H9 (cell line): ENCODE measurements around the gene MTSS2. TPM values are rescaled to one million over a fixed set of nuclear protein-coding genes. Genes with fewer than 3 reads are reported as not detected.

Source experiments
- DNase-seq: peaks from one replicate; pipeline ENCODE4 v3.0.0-alpha.2; 2017
- H2AFZ ChIP-seq: one replicate; pipeline ENCODE4 v1.6.1; 2013; ENCODE audit warnings: mild to moderate bottlenecking, low read length, control low read depth, moderate library complexity
- H2AK5ac ChIP-seq: 2 replicates; pipeline ENCODE4 v1.6.1; 2013; ENCODE audit warnings: low read length, control low read depth, mixed read lengths; ENCODE audit not compliant: insufficient read length
- H2BK120ac ChIP-seq: one replicate; pipeline ENCODE4 v1.6.1; 2013; ENCODE audit warnings: low read depth, mild to moderate bottlenecking, low read length, control low read depth, inconsistent platforms; ENCODE audit not compliant: poor library complexity, severe bottlenecking
- H2BK12ac ChIP-seq: 2 replicates; pipeline ENCODE4 v1.6.1; 2013; ENCODE audit warnings: low read length, control low read depth, mixed read lengths, low read depth; ENCODE audit not compliant: insufficient read length
- H2BK15ac ChIP-seq: 2 replicates; pipeline ENCODE4 v1.6.1; 2013; ENCODE audit warnings: low read depth, low read length, control low read depth
- H2BK20ac ChIP-seq: one replicate; pipeline ENCODE4 v1.6.1; 2013; ENCODE audit warnings: low read depth, mild to moderate bottlenecking, low read length, control low read depth, inconsistent platforms; ENCODE audit not compliant: poor library complexity, severe bottlenecking
- H2BK5ac ChIP-seq: 2 replicates; pipeline ENCODE4 v1.6.1; 2013; ENCODE audit warnings: low read length, control low read depth, mixed read lengths; ENCODE audit not compliant: insufficient read length
- H3K14ac ChIP-seq: 2 replicates; pipeline ENCODE4 v1.6.1; 2013; ENCODE audit warnings: low read length, control low read depth; ENCODE audit not compliant: insufficient read depth
- H3K18ac ChIP-seq: 2 replicates; pipeline ENCODE4 v1.6.1; 2013; ENCODE audit warnings: low read depth, mild to moderate bottlenecking, mixed read lengths, low read length, control low read depth; ENCODE audit not compliant: insufficient read length
- H3K23ac ChIP-seq: 2 replicates; pipeline ENCODE4 v1.6.1; 2013; ENCODE audit warnings: low read length, control low read depth, mixed read lengths, low read depth; ENCODE audit not compliant: insufficient read length
- H3K23me2 ChIP-seq: 2 replicates; pipeline ENCODE4 v1.6.1; 2013; ENCODE audit warnings: low read depth, mild to moderate bottlenecking, mixed read lengths, low read length, control low read depth; ENCODE audit not compliant: insufficient read length, poor library complexity, severe bottlenecking
- H3K27ac ChIP-seq: 2 replicates; pipeline ENCODE4 v1.5.1; 2013; ENCODE audit warnings: low read length, control low read depth, mixed read lengths, low read depth; ENCODE audit not compliant: insufficient read length
- H3K27me3 ChIP-seq: 2 replicates; pipeline ENCODE4 v1.6.1; 2013; ENCODE audit warnings: low read length, control low read depth, inconsistent platforms; ENCODE audit not compliant: insufficient read depth
- H3K4ac ChIP-seq: 2 replicates; pipeline ENCODE4 v1.6.1; 2013; ENCODE audit warnings: low read depth, mild to moderate bottlenecking, control low read depth, inconsistent platforms, low read length, moderate library complexity
- H3K4me1 ChIP-seq: 2 replicates; pipeline ENCODE4 v1.6.1; 2013; ENCODE audit warnings: low read length, control low read depth, inconsistent platforms; ENCODE audit not compliant: insufficient read depth
- H3K4me2 ChIP-seq: 2 replicates; pipeline ENCODE4 v1.6.1; 2013; ENCODE audit warnings: low read length, control low read depth, mixed read lengths; ENCODE audit not compliant: insufficient read length, insufficient read depth
- H3K56ac ChIP-seq: 2 replicates; pipeline ENCODE4 v1.6.1; 2013; ENCODE audit warnings: low read depth, mild to moderate bottlenecking, mixed read lengths, low read length, control low read depth; ENCODE audit not compliant: insufficient read length
- H3K79me1 ChIP-seq: 2 replicates; pipeline ENCODE4 v1.6.1; 2013; ENCODE audit warnings: low read depth, mild to moderate bottlenecking, moderate library complexity, low read length, control low read depth, inconsistent platforms; ENCODE audit not compliant: insufficient read depth, poor library complexity, severe bottlenecking
- H3K79me2 ChIP-seq: 2 replicates; pipeline ENCODE4 v1.6.1; 2013; ENCODE audit warnings: low read length, control low read depth, inconsistent platforms; ENCODE audit not compliant: insufficient read depth
- H3K9ac ChIP-seq: 2 replicates; pipeline ENCODE4 v1.6.1; 2013; ENCODE audit warnings: low read length, control low read depth, mixed read lengths; ENCODE audit not compliant: insufficient read length; ENCODE audit errors: extremely low read depth
- H3K9me3 ChIP-seq: one replicate; pipeline ENCODE4 v1.6.1; 2013; ENCODE audit warnings: low read depth, low read length, inconsistent platforms; ENCODE audit not compliant: control insufficient read depth
- H3T11ph ChIP-seq: one replicate; pipeline ENCODE4 v1.6.1; 2013; ENCODE audit warnings: mild to moderate bottlenecking, low read length, control low read depth, inconsistent platforms
- H4K20me1 ChIP-seq: one replicate; pipeline ENCODE4 v1.6.1; 2013; ENCODE audit not compliant: control insufficient read depth, insufficient read length, insufficient read depth
- H4K5ac ChIP-seq: 2 replicates; pipeline ENCODE4 v1.6.1; 2013; ENCODE audit warnings: low read depth, mild to moderate bottlenecking, mixed read lengths, low read length, control low read depth; ENCODE audit not compliant: insufficient read length
- H4K8ac ChIP-seq: replicated peaks from 2 replicates; pipeline ENCODE4 v1.6.1; 2013; ENCODE audit warnings: low read length, control low read depth, mixed read lengths, low read depth; ENCODE audit not compliant: insufficient read length
- H4K91ac ChIP-seq: 2 replicates; pipeline ENCODE4 v1.6.1; 2013; ENCODE audit warnings: low read depth, mild to moderate bottlenecking, moderate library complexity, mixed read lengths, low read length, control low read depth; ENCODE audit not compliant: insufficient read length
- H3K27ac Mint-ChIP-seq, 3 experiments: 2 replicates in 2 of 3; 3 replicates in 1 of 3; pipeline ENCODE4 v1.8.0; 2020 to 2021; ENCODE audit warnings: mixed read lengths in 3 of 3, mild to moderate bottlenecking in 1 of 3, moderate library complexity in 1 of 3
- H3K27me3 Mint-ChIP-seq: 2 replicates; pipeline ENCODE4 v1.8.0; 2021; ENCODE audit warnings: low read depth, mild to moderate bottlenecking, moderate library complexity, mixed read lengths
- H3K36me3 Mint-ChIP-seq, 3 experiments: 2 replicates in 2 of 3; 3 replicates in 1 of 3; pipeline ENCODE4 v1.8.0; 2020 to 2021; ENCODE audit warnings: low read depth in 3 of 3, mixed read lengths in 3 of 3; ENCODE audit not compliant: insufficient read depth in 1 of 3
- H3K4me1 Mint-ChIP-seq, 2 experiments: 2 replicates each; pipeline ENCODE4 v1.8.0; 2020; ENCODE audit warnings: mixed read lengths in 2 of 2
- H3K4me3 Mint-ChIP-seq, 2 experiments: 2 replicates in 1 of 2; 3 replicates in 1 of 2; pipeline ENCODE4 v1.8.0; 2020 to 2021; ENCODE audit warnings: mild to moderate bottlenecking in 2 of 2, mixed read lengths in 2 of 2, moderate library complexity in 1 of 2
- H3K9me3 Mint-ChIP-seq, 2 experiments: 2 replicates in 1 of 2; 3 replicates in 1 of 2; pipeline ENCODE4 v1.8.0; 2020; ENCODE audit warnings: mild to moderate bottlenecking in 2 of 2, mixed read lengths in 2 of 2, moderate library complexity in 1 of 2
- CTCF ChIP-seq: fragments of 200-600 bp; sonication (generic); conservative IDR thresholded peaks from 3 replicates; pipeline ENCODE4 v1.8.0; 2021; ENCODE audit warnings: antibody characterized with exemption, mild to moderate bottlenecking
- WGBS: extraction: QIAGEN DNeasy Blood & Tissue Kit; methylation state at CpG from one replicate; pipeline ENCODE4 v1.1.7; 2013; ENCODE audit warnings: missing lambda C conversion rate, low lambda C conversion rate, mixed read lengths; ENCODE audit not compliant: insufficient read length; ENCODE audit errors: extremely low coverage; 5-methylcytosine and 5-hydroxymethylcytosine counted together
- total RNA-seq: library from RNA; stranded (reverse); gene quantifications from 2 replicates; pipeline ENCODE4 v1.2.1, GENCODE V29; 2021

The MTSS2 gene
- total RNA-seq, 1 experiment from 2014 or later, result 41.0 TPM

- DNase-seq, result no peak
- Histone ChIP-seq H3K23me2 (no peaks in the 10 kb centered on the region), H4K20me1 (no peaks in the 10 kb centered on the region), H3K4me1 (peaks cover 9% of the 10 kb centered on the region; the same call in 1 of the 2 replicates), H3K9me3 (no peaks in the 10 kb centered on the region), H2AFZ (no peak overlapping the region), H3K14ac (peak overlapping the region; percentile 53; the same call in 1 of the 2 replicates), H3T11ph (no peak overlapping the region), H3K18ac (no peak overlapping the region), H2AK5ac (no peak overlapping the region), H3K23ac (no peak overlapping the region), H4K5ac (no peak overlapping the region), H3K79me1 (no peaks in the 10 kb centered on the region), H3K4me2 (no peak overlapping the region), H3K79me2 (no peaks in the 10 kb centered on the region), H4K91ac (no peak overlapping the region), H2BK5ac (no peak overlapping the region), H3K9ac (no peak overlapping the region), H3K27me3 (no peaks in the 10 kb centered on the region), H3K56ac (no peak overlapping the region), H3K4ac (no peak overlapping the region), H2BK20ac (no peak overlapping the region), H4K8ac (no peak overlapping the region), H2BK120ac (no peak overlapping the region), H2BK12ac (no peak overlapping the region), H3K27ac (no peak overlapping the region), H2BK15ac (no peak overlapping the region)
- no peak overlapping the region for H3K4me3 Mint-ChIP-seq
- TF ChIP-seq CTCF, result no peak
- peaks cover 0 to 4% (median 4%) of the 10 kb centered on the region in 3 experiments; a peak in 2 of 7 replicates for H3K36me3 Mint-ChIP-seq
- peaks cover 57 to 64% of the 10 kb centered on the region in 2 experiments for H3K4me1 Mint-ChIP-seq
- peak overlapping the region; percentile 79 to 82 (median 80); a peak in 4 of 7 replicates for H3K27ac Mint-ChIP-seq
- no peaks in the 10 kb centered on the region for H3K27me3 Mint-ChIP-seq
- WGBS, result no CpG with 5 or more reads among the region's 5 CpGs
- no peaks in the 10 kb centered on the region for H3K9me3 Mint-ChIP-seq
Measured at GRCh38 chr16:70713342-70713741, 27.5 kb upstream of the MTSS2 start.
